ENCODE results near the gene S100A10. TPM values are rescaled to one million over a fixed set of nuclear protein-coding genes. Genes with fewer than 3 reads are reported as not detected.
A peak's percentile ranks its signal among the peaks of the same experiment; 100 is the strongest.

Gene S100A10
- polyA plus RNA-seq, 1 experiment, result 40.3 TPM

DNA sequence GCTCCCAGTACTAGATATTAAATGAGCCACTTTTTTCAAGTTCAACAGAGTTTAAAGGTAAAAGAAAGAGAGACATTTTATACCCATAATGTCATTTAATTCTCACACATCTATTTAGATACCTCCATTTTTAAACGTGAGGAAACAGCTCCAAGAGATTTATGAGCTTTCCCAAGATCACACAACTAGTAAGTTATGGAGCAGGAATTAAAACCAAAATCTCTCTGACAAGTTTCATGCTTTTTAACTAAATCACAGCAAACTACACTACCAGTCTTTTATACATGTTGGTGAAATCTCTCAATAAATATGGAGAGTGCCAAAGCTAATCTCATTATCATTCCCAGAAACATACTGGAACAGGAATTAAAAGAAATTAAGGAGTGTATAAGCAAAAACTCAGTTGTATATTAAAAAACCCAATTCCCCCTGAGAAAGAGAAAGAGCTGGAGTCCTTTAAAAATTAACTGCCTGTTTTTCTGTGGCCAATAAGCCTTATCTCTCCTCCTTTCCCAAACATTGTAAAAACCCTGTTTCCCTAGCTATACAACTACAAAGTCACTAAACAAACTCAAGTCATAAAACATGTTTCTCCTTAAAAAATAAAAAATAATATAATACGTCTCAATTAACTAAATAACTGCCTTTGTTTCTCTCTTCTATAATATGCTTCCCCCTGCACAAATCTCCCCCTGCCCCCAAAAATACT is 57.6 kb downstream of the S100A10 start:
- no peak for DNase-seq (ENCODE audit: low read depth)
- no peak overlapping the region for H3K4me3 ChIP-seq (ENCODE audit: low read depth, low read length)
- H3K36me3 ChIP-seq (ENCODE audit: control insufficient read depth, insufficient read depth, low read length), result no peaks in the 10 kb centered on the region
- POLR2A ChIA-PET, result no interaction called here
- CTCF ChIA-PET, result interaction anchor here (1.3 to 11.5 kb wide), 7 partner anchors 9 to 98 kb away, joined by 5 to 315 read pairs (median 29); partner anchors contain the start of gene S100A10
- peaks cover 5% of the 10 kb centered on the region; the same call in 1 of the 2 replicates for H3K27me3 ChIP-seq (ENCODE audit: control insufficient read depth, insufficient read depth, low read length)
- TF ChIP-seq, protein P1, sequence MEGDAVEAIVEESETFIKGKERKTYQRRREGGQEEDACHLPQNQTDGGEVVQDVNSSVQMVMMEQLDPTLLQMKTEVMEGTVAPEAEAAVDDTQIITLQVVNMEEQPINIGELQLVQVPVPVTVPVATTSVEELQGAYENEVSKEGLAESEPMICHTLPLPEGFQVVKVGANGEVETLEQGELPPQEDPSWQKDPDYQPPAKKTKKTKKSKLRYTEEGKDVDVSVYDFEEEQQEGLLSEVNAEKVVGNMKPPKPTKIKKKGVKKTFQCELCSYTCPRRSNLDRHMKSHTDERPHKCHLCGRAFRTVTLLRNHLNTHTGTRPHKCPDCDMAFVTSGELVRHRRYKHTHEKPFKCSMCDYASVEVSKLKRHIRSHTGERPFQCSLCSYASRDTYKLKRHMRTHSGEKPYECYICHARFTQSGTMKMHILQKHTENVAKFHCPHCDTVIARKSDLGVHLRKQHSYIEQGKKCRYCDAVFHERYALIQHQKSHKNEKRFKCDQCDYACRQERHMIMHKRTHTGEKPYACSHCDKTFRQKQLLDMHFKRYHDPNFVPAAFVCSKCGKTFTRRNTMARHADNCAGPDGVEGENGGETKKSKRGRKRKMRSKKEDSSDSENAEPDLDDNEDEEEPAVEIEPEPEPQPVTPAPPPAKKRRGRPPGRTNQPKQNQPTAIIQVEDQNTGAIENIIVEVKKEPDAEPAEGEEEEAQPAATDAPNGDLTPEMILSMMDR (IDR thresholded peaks at IDR 0.05; ENCODE audit: insufficient read depth, low read depth, low read length), result no peak

DNA sequence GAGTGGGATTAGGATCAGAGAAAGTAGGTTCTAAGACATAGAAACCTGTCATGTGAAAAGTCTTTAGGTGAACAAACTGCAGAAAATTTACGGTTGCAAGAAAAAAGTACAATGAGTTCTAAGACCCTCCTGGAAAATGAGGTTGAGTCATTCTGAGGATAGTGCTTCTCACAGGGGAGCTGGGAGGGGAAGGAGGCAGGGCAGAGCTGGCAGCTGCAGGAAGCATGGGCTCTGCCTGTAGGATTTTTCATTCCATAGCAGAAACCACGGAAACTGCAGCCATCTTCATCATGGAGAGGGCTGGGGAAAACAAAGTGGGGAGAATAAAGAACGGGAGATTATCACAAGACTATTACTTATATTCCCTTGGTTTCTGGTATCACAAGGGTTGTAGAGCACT is 58.5 kb downstream of the S100A10 start:
- DNase-seq (ENCODE audit: low read depth), result no peak
- TF ChIP-seq, protein P1 (IDR thresholded peaks at IDR 0.05; ENCODE audit: insufficient read depth, low read depth, low read length), result no peak
- Histone ChIP-seq H3K27me3 (ENCODE audit: control insufficient read depth, insufficient read depth, low read length) (peaks cover 5% of the 10 kb centered on the region; the same call in 1 of the 2 replicates), H3K4me3 (ENCODE audit: low read depth, low read length) (no peak overlapping the region), H3K36me3 (ENCODE audit: control insufficient read depth, insufficient read depth, low read length) (no peaks in the 10 kb centered on the region)
- POLR2A ChIA-PET, result no interaction called here
- CTCF ChIA-PET, result interaction anchor here (1.3 to 11.5 kb wide), 10 partner anchors 10 to 99 kb away, joined by 3 to 315 read pairs (median 11); partner anchors contain the start of gene S100A10

DNA sequence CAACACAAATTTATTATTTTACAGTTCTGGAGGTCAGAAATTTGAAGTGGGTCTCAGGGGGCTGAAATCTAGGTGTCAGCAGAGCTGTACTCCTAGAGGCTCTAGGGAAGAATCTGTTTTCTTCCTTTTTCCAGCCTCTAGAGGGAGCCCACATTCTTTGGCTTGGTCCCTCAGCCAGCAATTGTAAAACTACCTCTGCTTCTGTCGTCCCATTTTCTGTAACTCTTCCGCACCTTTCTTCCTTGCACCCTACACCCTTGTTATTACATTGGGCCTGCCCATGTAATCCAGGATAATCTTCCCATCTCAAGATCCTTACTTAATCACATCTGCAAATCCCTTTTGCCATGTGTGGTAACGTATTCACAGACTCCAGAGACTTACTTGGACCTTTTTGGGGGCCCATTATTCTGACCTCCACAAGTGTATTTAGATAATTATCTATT is 59.6 kb downstream of the S100A10 start:
- DNase-seq (ENCODE audit: low read depth), result no peak
- peaks cover 5% of the 10 kb centered on the region; the same call in 1 of the 2 replicates for H3K27me3 ChIP-seq (ENCODE audit: control insufficient read depth, insufficient read depth, low read length)
- CTCF ChIA-PET, result interaction anchor here (1.0 to 11.5 kb wide), 21 partner anchors 9 to 253 kb away, joined by 3 to 315 read pairs (median 5); partner anchors contain the start of gene S100A10
- POLR2A ChIA-PET, result no interaction called here
- TF ChIP-seq, protein P1 (IDR thresholded peaks at IDR 0.05; ENCODE audit: insufficient read depth, low read depth, low read length), result peak; percentile 89
- no peaks in the 10 kb centered on the region for H3K36me3 ChIP-seq (ENCODE audit: control insufficient read depth, insufficient read depth, low read length)
- H3K4me3 ChIP-seq (ENCODE audit: low read depth, low read length), result no peak overlapping the region

Other genes with a start within 250 kb of the S100A10 start
- gene MRPL9, start 230.4 kb downstream of the S100A10 start, polyA plus RNA-seq (2011; rRNA removed), result 89.6 and 105 TPM in 2 replicates
- 1.1 and 1.6 TPM in 2 replicates for gene TDRKH, start 203.4 kb downstream of the S100A10 start, polyA plus RNA-seq (2011; rRNA removed)
- not detected in 2 replicates for gene LINGO4, start 188.4 kb downstream of the S100A10 start, polyA plus RNA-seq (2011; rRNA removed)
- not detected in 2 replicates for gene RORC, start 162.1 kb downstream of the S100A10 start, polyA plus RNA-seq (2011; rRNA removed)
- not detected in 2 replicates for gene C2CD4D, start 154.0 kb downstream of the S100A10 start, polyA plus RNA-seq (2011; rRNA removed)
- gene THEM5, start 140.1 kb downstream of the S100A10 start, polyA plus RNA-seq (2011; rRNA removed), result not detected in 2 replicates
- 11.7 and 17.2 TPM in 2 replicates for gene THEM4, start 84.3 kb downstream of the S100A10 start, polyA plus RNA-seq (2011; rRNA removed)
- gene S100A11, start 43.1 kb upstream of the S100A10 start, polyA plus RNA-seq (2011; rRNA removed), result 1,269 and 1,278 TPM in 2 replicates
- gene TCHHL1, start 95.2 kb upstream of the S100A10 start, polyA plus RNA-seq (2011; rRNA removed), result not detected in 2 replicates
- gene TCHH, start 121.6 kb upstream of the S100A10 start, polyA plus RNA-seq (2011; rRNA removed), result not detected in 2 replicates
- gene RPTN, start 165.4 kb upstream of the S100A10 start, polyA plus RNA-seq (2011; rRNA removed), result not detected in 2 replicates
- not detected in 2 replicates for gene HRNR, start 230.3 kb upstream of the S100A10 start, polyA plus RNA-seq (2011; rRNA removed)

Measured in BJ (cell line).